Spleen (tissue), 11 donors: ENCODE data around the gene BTNL9. TPM values are rescaled to one million over a fixed set of nuclear protein-coding genes. Genes with fewer than 3 reads are reported as not detected.
"Not testable (repeated sequence)": the region's sequence is repeated elsewhere in the genome, so short reads cannot be mapped to it uniquely, and the experiment has no call there.

Experiments
- DNase-seq: peaks from one replicate; pipeline ENCODE4 v3.0.0-alpha.2; 2020
- H3K27ac ChIP-seq, 8 donors: fragments of 200-600 bp; sonication (generic) in 7 of 8; 1 replicate in 4 of 8; 2 replicates in 4 of 8; pipeline versions ENCODE4 v1.5.0 to v1.8.0; 2016 to 2021; ENCODE audit warnings: inconsistent platforms in 4 of 8, mild to moderate bottlenecking in 4 of 8, moderate library complexity in 1 of 8
- H3K27me3 ChIP-seq, 7 donors: fragments of 200-600 bp; sonication (generic) in 6 of 7; replicated peaks in 1 of 7; 1 replicate in 4 of 7; 2 replicates in 3 of 7; pipeline versions ENCODE4 v1.5.0 to v1.8.0; 2016 to 2021; ENCODE audit warnings: inconsistent platforms in 3 of 7, mild to moderate bottlenecking in 1 of 7
- H3K36me3 ChIP-seq, 6 donors: fragments of 200-600 bp; sonication (generic) in 5 of 6; 1 replicate in 4 of 6; 2 replicates in 2 of 6; pipeline versions ENCODE4 v1.5.0 to v1.8.0; 2016 to 2021; ENCODE audit warnings: inconsistent platforms in 2 of 6
- H3K4me1 ChIP-seq, 6 donors: fragments of 200-600 bp; sonication (generic) in 5 of 6; 1 replicate in 3 of 6; 2 replicates in 3 of 6; pipeline versions ENCODE4 v1.5.0 to v1.8.0; 2016 to 2021; ENCODE audit warnings: inconsistent platforms in 3 of 6
- H3K4me3 ChIP-seq, 8 donors: fragments of 200-600 bp; sonication (generic) in 7 of 8; 1 replicate in 4 of 8; 2 replicates in 4 of 8; pipeline versions ENCODE4 v1.5.0 to v1.8.0; 2016 to 2021; ENCODE audit warnings: inconsistent platforms in 4 of 8, mild to moderate bottlenecking in 4 of 8, moderate library complexity in 2 of 8
- H3K9me3 ChIP-seq, 8 donors: fragments of 200-600 bp; sonication (generic) in 7 of 8; 1 replicate in 4 of 8; 2 replicates in 4 of 8; pipeline versions ENCODE4 v1.5.0 to v1.8.0; 2016 to 2021; ENCODE audit warnings: inconsistent platforms in 4 of 8
- CTCF ChIP-seq, 11 experiments: fragments of 200-600 bp in 7 of 11; fragments of 450-650 bp in 4 of 11; sonication (generic) in 4 of 11; IDR thresholded peaks in 8 of 11; conservative IDR thresholded peaks in 3 of 11; 1 replicate in 7 of 11; 2 replicates in 4 of 11; pipeline versions ENCODE4 v1.4.0 to v1.8.0; 2016 to 2021; ENCODE audit warnings: antibody characterized with exemption in 11 of 11, inconsistent platforms in 4 of 11, mild to moderate bottlenecking in 1 of 11
- POLR2A ChIP-seq, 3 donors: fragments of 450-650 bp; IDR thresholded peaks; one replicate each; pipeline ENCODE4 v1.5.1; 2017; ENCODE audit warnings: antibody characterized with exemption in 3 of 3, mild to moderate bottlenecking in 1 of 3
- POLR2AphosphoS5 ChIP-seq, 3 donors: sonication (generic); formaldehyde crosslinking; IDR thresholded peaks; one replicate each; pipeline ENCODE4 v1.5.1; 2017; ENCODE audit warnings: antibody characterized with exemption in 3 of 3
- WGBS, 5 donors: extraction: QIAGEN DNeasy Blood & Tissue Kit in 3 of 5; methylation state at CpG; one replicate each; pipeline versions ENCODE4 v1.1.5 to v1.1.7; 2013 to 2018; 5-methylcytosine and 5-hydroxymethylcytosine counted together
- intact Hi-C: fragments of 100-400 bp; cut with DNase I; formaldehyde crosslinking; loops from one replicate; pipeline ENCODE4 v1.15.0; 2023; ENCODE audit warnings: low total_unique reads
- polyA plus RNA-seq, 3 donors: library from polyadenylated mRNA; stranded (reverse); fragments of 200-250 nt; gene quantifications; one replicate each; pipeline ENCODE4 v1.2.1, GENCODE V29; 2013
- total RNA-seq, 7 donors: library from RNA; depleted of rRNA in 3 of 7; stranded (reverse); fragments of >200 nt in 3 of 7; fragmentation: NEBNext Ultra II Directional in 4 of 7; extraction: Animal tissue kit (Norgen Biotek cat#: 25700) in 4 of 7; gene quantifications; one replicate each; pipeline versions ENCODE4 v1.1.0 to v1.2.1, GENCODE V29; 2016 to 2021
- donor health status: healthy with polysubstance abuse.
- donor health status: DM: no; HTN: no; CAD: no; lungs with moderate emphysema.
- donor health status: DM: no; HTN: no; CAD: no.
- donor health status: Bipolar disorder and iron deficiency.
- donor health status: healthy.
- donor health status: DM: no; HTN: no; CAD: no.
- donor health status: DM: yes; HTN: yes; CAD: no.

BTNL9 gene
- total and polyA plus RNA-seq, 10 donors: 17.2 to 123 (median 85.7) TPM

GRCh38 chr5:181044093-181044599 lies 4.1 kb downstream of the BTNL9 start:
- 65 to 82% (median 78%) methylated on average over 10 of the region's 10 CpGs for WGBS, 5 donors
- intact Hi-C loops: no loop called here
- peak; percentile 65 for DNase-seq
- Histone ChIP-seq H3K9me3 (no peaks in the 10 kb centered on the region), H3K27ac (peak overlapping the region in 4 of 8 donors; percentile 17 to 31 (median 24)), H3K27me3 (peaks cover 0 to 82% (median 7%) of the 10 kb centered on the region in 7 donors), H3K36me3 (peaks cover 0 to 7% (median 0%) of the 10 kb centered on the region in 6 donors), H3K4me3 (no peak overlapping the region), H3K4me1 (peaks cover 0 to 36% (median 0%) of the 10 kb centered on the region in 6 donors)
- TF ChIP-seq CTCF (IDR thresholded peaks at IDR 0.05 in 8 of 11, conservative IDR thresholded peaks at IDR 0.05 in 3 of 11) (no peak), POLR2AphosphoS5 (IDR thresholded peaks at IDR 0.05) (no peak), POLR2A (IDR thresholded peaks at IDR 0.05) (no peak)

DNA sequence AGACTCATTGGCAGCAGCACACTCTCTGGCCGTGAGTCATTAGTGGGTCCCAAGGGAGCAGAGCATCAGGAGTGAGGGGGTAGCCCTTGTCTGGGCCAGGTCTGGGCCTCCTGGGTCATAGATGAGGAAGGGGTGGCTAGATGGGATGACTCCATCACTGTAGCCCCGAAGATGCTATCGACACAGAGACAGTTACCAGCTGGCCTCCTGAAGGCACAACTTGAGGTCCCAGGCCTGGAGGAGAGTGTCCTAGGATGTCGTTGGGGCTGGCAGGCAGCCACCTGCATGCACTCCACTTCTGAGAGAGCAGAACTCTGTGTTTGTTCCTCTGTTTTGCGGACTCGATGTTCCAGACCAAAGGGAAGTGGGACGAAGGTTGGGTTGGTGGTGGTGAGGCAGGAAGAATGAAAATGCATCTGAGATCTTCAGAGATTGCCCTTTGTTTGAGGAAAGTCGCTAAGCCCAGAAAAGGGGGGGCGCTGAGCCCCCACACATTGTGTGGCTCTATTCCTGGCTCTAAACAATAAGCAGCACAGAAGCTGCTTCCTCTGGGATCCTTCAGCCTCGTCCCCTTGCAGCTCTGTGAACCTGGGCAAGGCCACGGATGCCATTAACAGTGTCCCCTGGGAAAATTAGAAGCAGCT lies 4.7 kb downstream of the BTNL9 start:
- Histone ChIP-seq H3K36me3 (peaks cover 0 to 7% (median 0%) of the 10 kb centered on the region in 6 donors), H3K9me3 (no peaks in the 10 kb centered on the region), H3K27me3 (peaks cover 0 to 88% (median 7%) of the 10 kb centered on the region in 7 donors), H3K4me3 (no peak overlapping the region), H3K4me1 (peaks cover 0 to 36% (median 0%) of the 10 kb centered on the region in 6 donors), H3K27ac (peak overlapping the region in 4 of 8 donors; percentile 17 to 31 (median 24))
- TF ChIP-seq CTCF (IDR thresholded peaks at IDR 0.05 in 8 of 11, conservative IDR thresholded peaks at IDR 0.05 in 3 of 11) (no peak), POLR2AphosphoS5 (IDR thresholded peaks at IDR 0.05) (peak in 2 of 3 donors; percentile 26 to 42)
- peak; percentile 38 for DNase-seq
- WGBS, 5 donors: 29 to 34% (median 32%) methylated on average over 10 to 11 of the region's 11 CpGs
- intact Hi-C loops: no loop called here

DNA sequence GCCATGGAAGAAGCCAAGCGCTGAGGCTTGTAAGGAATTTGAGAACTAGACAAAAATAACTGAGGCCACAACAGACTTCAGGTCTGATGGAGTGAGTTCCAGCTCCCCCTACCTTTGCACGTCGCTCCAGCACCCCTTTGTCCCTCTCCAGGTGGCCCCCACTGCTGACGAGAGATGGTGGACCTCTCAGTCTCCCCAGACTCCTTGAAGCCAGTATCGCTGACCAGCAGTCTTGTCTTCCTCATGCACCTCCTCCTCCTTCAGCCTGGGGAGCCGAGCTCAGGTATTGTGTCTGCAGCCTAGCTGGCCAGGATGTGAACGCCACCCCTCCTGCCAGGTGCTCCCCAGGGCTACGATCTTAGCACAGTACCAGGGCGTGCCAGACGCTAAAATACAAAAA lies 5.2 kb downstream of the BTNL9 start:
- no peak overlapping the region for H3K4me3 ChIP-seq
- H3K9me3 ChIP-seq: no peaks in the 10 kb centered on the region
- no peak for TF ChIP-seq POLR2A (IDR thresholded peaks at IDR 0.05)
- no peak for TF ChIP-seq CTCF (IDR thresholded peaks at IDR 0.05 in 8 of 11, conservative IDR thresholded peaks at IDR 0.05 in 3 of 11)
- TF ChIP-seq POLR2AphosphoS5 (IDR thresholded peaks at IDR 0.05): no peak
- 49 to 64% (median 58%) methylated on average over 9 to 10 of the region's 10 CpGs for WGBS, 5 donors
- H3K27me3 ChIP-seq: peaks cover 0 to 88% (median 8%) of the 10 kb centered on the region in 7 donors
- H3K27ac ChIP-seq: peak overlapping the region in 1 of 8 donors; percentile 7
- intact Hi-C loops: no loop called here
- DNase-seq: peak; percentile 61
- H3K4me1 ChIP-seq: peaks cover 0 to 39% (median 0%) of the 10 kb centered on the region in 6 donors
- peaks cover 0 to 7% (median 0%) of the 10 kb centered on the region in 6 donors for H3K36me3 ChIP-seq

GRCh38 chr5:181045857-181046256 lies 5.8 kb downstream of the BTNL9 start:
- DNase-seq: peak; percentile 22
- peaks cover 0 to 45% (median 2%) of the 10 kb centered on the region in 6 donors for H3K4me1 ChIP-seq
- H3K9me3 ChIP-seq, intact Hi-C loops, H3K4me3 ChIP-seq, H3K27ac ChIP-seq, H3K36me3 ChIP-seq: not testable (repeated sequence)
- WGBS, 5 donors: 0 to 37% (median 15%) methylated on average over 1 of the region's 1 CpG
- H3K27me3 ChIP-seq: peaks cover 0 to 88% (median 13%) of the 10 kb centered on the region in 7 donors
